HCT116 (cell line): Measurements from ENCODE around the gene NCSTN.

Source experiments
- CTCF ChIP-seq, 3 experiments: fragments of 200-600 bp in 1 of 3; sonication (generic) in 1 of 3; IDR thresholded peaks in 2 of 3; conservative IDR thresholded peaks in 1 of 3; 2 replicates each; pipeline ENCODE4 v1.5.1; 2012 to 2017; ENCODE audit warnings: low read depth in 2 of 3, low read length in 2 of 3, antibody characterized with exemption in 1 of 3, borderline replicate concordance in 1 of 3, control low read depth in 1 of 3, mild to moderate bottlenecking in 1 of 3, mixed read lengths in 1 of 3, mixed run types in 1 of 3, moderate library complexity in 1 of 3; ENCODE audit not compliant: insufficient read depth in 1 of 3
- MAX ChIP-seq: IDR thresholded peaks from 2 replicates; pipeline ENCODE4 v1.6.1; 2012
- POLR2A ChIP-seq: IDR thresholded peaks from 2 replicates; pipeline ENCODE4 v1.7.0; 2011; ENCODE audit warnings: borderline replicate concordance; ENCODE audit not compliant: insufficient read depth, insufficient read length; ENCODE audit errors: extremely low read depth

GRCh38 chr1:160371346-160371631, 28.1 kb downstream of the NCSTN start:
- no peak for TF ChIP-seq POLR2A
- no peak for TF ChIP-seq MAX
- TF ChIP-seq CTCF (IDR thresholded peaks at IDR 0.05 in 2 of 3, conservative IDR thresholded peaks at IDR 0.05 in 1 of 3; ENCODE audit: borderline replicate concordance in 1 of 3, insufficient read depth in 1 of 3, low read depth in 2 of 3, low read length in 2 of 3): no peak
